Measurements from ENCODE around the gene ACOT9. TPM values are rescaled to one million over a fixed set of nuclear protein-coding genes. Genes with fewer than 3 reads are reported as not detected.
A peak's percentile ranks its signal among the peaks of the same experiment; 100 is the strongest.

ACOT9 gene, protein sequence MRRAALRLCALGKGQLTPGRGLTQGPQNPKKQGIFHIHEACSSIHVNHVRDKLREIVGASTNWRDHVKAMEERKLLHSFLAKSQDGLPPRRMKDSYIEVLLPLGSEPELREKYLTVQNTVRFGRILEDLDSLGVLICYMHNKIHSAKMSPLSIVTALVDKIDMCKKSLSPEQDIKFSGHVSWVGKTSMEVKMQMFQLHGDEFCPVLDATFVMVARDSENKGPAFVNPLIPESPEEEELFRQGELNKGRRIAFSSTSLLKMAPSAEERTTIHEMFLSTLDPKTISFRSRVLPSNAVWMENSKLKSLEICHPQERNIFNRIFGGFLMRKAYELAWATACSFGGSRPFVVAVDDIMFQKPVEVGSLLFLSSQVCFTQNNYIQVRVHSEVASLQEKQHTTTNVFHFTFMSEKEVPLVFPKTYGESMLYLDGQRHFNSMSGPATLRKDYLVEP
- total RNA-seq (2022) = 35.1 and 40.9 TPM in 2 replicates
- percentile 59 among the genes with signal in this experiment for Bru-seq, nascent RNA
- percentile 62 among the genes with signal in this experiment for BruChase-seq, experiment 1, labeled RNA remaining after a 2-hour chase
- BruChase-seq, experiment 2, labeled RNA remaining after a 6-hour chase = percentile 66 among the genes with signal in this experiment
- long read RNA-seq, transcript ACOT9-204 (16 exons, 3,117 nt) = minor isoform, 10 of 84 reads
- long read RNA-seq, transcript ACOT9-201 (15 exons, 1,675 nt) = major isoform, 51 of 84 reads
- long read RNA-seq, partial matches to known transcripts = 10 of 84 reads
- long read RNA-seq, other reads (novel, unspliced or antisense) = 13 of 84 reads

DNA sequence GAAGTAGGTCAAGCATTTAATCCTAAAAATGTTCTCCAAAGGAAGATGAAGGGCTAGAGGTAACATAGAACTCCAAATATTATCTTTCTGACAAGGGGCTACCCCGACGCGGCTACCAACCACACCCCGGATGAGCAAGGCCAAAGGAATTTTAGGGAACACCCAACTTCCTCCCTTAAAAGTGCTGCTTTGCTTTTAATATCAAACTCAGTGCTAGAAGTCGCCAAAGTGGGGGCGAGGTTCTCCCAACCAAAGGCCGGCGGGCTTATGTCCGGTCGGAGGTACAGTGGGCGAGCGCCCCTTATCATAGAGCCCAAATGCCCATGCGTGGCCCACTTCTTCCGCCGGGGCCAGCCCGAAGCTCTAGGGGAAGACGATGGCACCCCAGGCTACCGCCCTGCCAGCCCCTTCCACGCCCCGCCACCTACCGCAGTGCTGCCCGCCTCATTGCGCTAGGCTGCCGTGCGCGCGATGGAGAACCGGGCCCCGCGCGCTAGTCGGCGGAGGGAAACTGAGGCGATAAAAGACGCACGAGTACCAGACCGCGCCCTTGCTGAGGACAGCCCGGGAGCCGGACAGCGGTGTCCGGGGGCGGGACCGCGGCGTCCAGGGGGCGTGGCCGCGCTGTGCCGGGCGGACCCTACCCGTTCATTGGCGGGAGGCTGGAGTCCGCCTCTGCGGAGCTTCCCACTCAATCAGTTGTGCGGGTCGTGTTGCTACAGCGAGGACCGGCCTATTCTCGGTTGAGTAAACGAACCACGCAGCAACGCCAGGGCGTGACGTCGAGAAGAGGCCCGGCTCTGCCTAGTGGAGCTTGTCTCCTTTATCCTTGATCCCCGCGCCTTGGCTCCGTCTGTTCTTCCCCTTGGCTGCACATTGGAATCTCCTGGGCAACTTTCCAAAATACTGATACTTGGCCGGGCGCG is at the start of gene ACOT9:
Gene ACOT9, minus strand, starts transcription at position 580 of the 926 bp plus-strand sequence. Its CDS starts 132 bp downstream, at position 448.
- POLR2A ChIA-PET = interaction anchor here (0.6 to 1.0 kb wide), 5 partner anchors 28 to 926 kb away, joined by 4 to 6 read pairs (median 4); partner anchors contain the start of gene SAT1
- Histone ChIP-seq H3K4me3 (ENCODE audit: low read depth, low read length) (peak within 1 kb of the TSS; percentile 89), H3K36me3 (ENCODE audit: control insufficient read depth, insufficient read depth, low read length) (no peaks in the 10 kb centered on the region), H3K27me3 (replicated peaks; ENCODE audit: control insufficient read depth, insufficient read depth, low read length) (no peaks in the 10 kb centered on the region), H3K9me3 (no peaks in the 10 kb centered on the region), H3K4me1 (no peaks in the 10 kb centered on the region)
- intact Hi-C loops (cut with micrococcal nuclease; ENCODE audit: unreplicated experiment) = loop anchor here (2.0 to 5.0 kb wide), 2 partner anchors 46 to 76 kb away; partner anchors contain the start of gene PRDX4
- TSS peak; percentile 57 for BruUV-seq (replicated peaks)
- peak within 1 kb of the TSS; percentile 92 for H3K27ac Mint-ChIP-seq (ENCODE audit: unreplicated experiment)
- CTCF ChIA-PET = interaction anchor here (0.7 to 2.0 kb wide), 3 partner anchors 39 to 311 kb away, joined by 3 to 17 read pairs (median 3); partner anchors contain the start of gene EIF2S3
- peaks cover 6% of the 10 kb centered on the region for H3K4me1 Mint-ChIP-seq (ENCODE audit: low read depth, unreplicated experiment)
- DNase-seq = peak; percentile 90 to 94
- TF ChIP-seq, protein P1, sequence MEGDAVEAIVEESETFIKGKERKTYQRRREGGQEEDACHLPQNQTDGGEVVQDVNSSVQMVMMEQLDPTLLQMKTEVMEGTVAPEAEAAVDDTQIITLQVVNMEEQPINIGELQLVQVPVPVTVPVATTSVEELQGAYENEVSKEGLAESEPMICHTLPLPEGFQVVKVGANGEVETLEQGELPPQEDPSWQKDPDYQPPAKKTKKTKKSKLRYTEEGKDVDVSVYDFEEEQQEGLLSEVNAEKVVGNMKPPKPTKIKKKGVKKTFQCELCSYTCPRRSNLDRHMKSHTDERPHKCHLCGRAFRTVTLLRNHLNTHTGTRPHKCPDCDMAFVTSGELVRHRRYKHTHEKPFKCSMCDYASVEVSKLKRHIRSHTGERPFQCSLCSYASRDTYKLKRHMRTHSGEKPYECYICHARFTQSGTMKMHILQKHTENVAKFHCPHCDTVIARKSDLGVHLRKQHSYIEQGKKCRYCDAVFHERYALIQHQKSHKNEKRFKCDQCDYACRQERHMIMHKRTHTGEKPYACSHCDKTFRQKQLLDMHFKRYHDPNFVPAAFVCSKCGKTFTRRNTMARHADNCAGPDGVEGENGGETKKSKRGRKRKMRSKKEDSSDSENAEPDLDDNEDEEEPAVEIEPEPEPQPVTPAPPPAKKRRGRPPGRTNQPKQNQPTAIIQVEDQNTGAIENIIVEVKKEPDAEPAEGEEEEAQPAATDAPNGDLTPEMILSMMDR (IDR thresholded peaks at IDR 0.05; ENCODE audit: insufficient read depth in 1 of 2, low read depth in 1 of 2, low read length in 1 of 2, severe bottlenecking in 1 of 2, unreplicated experiment in 1 of 2) = no peak
- H3K4me3 Mint-ChIP-seq (ENCODE audit: unreplicated experiment) = peak within 1 kb of the TSS; percentile 80
- H3K36me3 Mint-ChIP-seq (ENCODE audit: insufficient read depth, unreplicated experiment) = peaks cover 9% of the 10 kb centered on the region
- no peaks in the 10 kb centered on the region for H3K27me3 Mint-ChIP-seq (ENCODE audit: insufficient read depth, unreplicated experiment)
- H3K9me3 Mint-ChIP-seq (ENCODE audit: unreplicated experiment) = no peaks in the 10 kb centered on the region

DNA sequence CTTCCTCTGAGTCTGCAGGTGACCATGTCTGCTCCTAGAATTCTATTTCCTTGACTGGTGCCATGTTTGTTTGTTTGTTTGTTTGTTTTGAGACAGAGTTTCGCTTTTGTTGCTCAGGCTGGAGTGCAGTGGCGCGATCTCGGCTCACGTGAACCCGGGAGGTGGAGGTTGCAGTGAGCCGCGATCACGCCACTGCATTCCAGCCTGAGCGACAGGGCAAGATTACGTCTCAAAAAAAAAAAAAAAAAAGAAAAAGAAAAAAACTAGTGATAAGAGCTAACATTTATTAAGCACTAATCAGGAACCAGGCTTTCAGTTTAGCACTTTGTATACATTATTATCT is 47.0 kb upstream of the ACOT9 start:
- intact Hi-C loops (cut with micrococcal nuclease; ENCODE audit: unreplicated experiment) = no loop called here
- Histone ChIP-seq H3K36me3 (ENCODE audit: control insufficient read depth, insufficient read depth, low read length) (no peaks in the 10 kb centered on the region), H3K9me3 (no peaks in the 10 kb centered on the region), H3K27me3 (replicated peaks; ENCODE audit: control insufficient read depth, insufficient read depth, low read length) (no peaks in the 10 kb centered on the region), H3K4me1 (peaks cover 5% of the 10 kb centered on the region; the same call in 1 of the 2 replicates), H3K4me3 (ENCODE audit: low read depth, low read length) (no peak overlapping the region)
- no peak overlapping the region for H3K27ac Mint-ChIP-seq (ENCODE audit: unreplicated experiment)
- H3K4me3 Mint-ChIP-seq (ENCODE audit: unreplicated experiment) = no peak overlapping the region
- no TSS peak for BruUV-seq (replicated peaks)
- no peaks in the 10 kb centered on the region for H3K4me1 Mint-ChIP-seq (ENCODE audit: low read depth, unreplicated experiment)
- POLR2A ChIA-PET = interaction anchor here (0.6 kb wide), 1 partner anchor 391 kb away, joined by 4 read pairs; no protein-coding TSS in a partner anchor
- peaks cover 16% of the 10 kb centered on the region for H3K36me3 Mint-ChIP-seq (ENCODE audit: insufficient read depth, unreplicated experiment)
- no peak for DNase-seq
- no peaks in the 10 kb centered on the region for H3K27me3 Mint-ChIP-seq (ENCODE audit: insufficient read depth, unreplicated experiment)
- CTCF ChIA-PET = interaction anchor here (0.6 kb wide), 1 partner anchor 153 kb away, joined by 3 read pairs; no protein-coding TSS in a partner anchor
- no peaks in the 10 kb centered on the region for H3K9me3 Mint-ChIP-seq (ENCODE audit: unreplicated experiment)
- TF ChIP-seq, protein P1 (IDR thresholded peaks at IDR 0.05; ENCODE audit: insufficient read depth in 1 of 2, low read depth in 1 of 2, low read length in 1 of 2, severe bottlenecking in 1 of 2, unreplicated experiment in 1 of 2) = no peak

Data from Caco-2 (cell line).